HG03196 (cell line): ENCODE results near the gene PTRHD1.
"Not testable (repeated sequence)": the region's sequence is repeated elsewhere in the genome, so short reads cannot be mapped to it uniquely, and the experiment has no call there.

ENCODE experiments used
- ATAC-seq: cut with Tn5 transposase; IDR thresholded peaks from one replicate; pipeline ENCODE4 v1.9.1; 2021; ENCODE audit not compliant: unreplicated experiment

PTRHD1 gene

DNA sequence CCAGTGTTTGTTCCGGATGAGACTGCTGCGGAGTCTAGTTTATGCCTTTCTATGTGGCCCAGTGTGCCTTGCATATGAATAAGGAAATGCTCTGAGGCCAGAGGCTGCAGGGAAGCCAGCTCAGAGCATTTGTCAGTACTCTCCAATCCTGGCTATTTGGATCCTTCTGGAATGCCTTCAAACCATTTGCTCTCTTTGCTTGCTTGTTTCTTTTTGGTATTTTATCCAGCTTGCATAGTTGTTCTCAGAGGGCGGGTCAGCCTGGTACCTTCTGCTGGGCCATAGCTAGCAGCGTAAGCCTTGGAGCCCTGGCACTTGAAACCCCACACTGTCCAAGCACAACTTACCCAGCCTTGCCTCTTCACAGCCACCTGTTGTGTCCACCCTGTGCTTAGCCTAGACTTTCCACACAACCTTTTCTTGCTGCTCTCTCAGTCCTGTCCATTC lies 20.5 kb upstream of the PTRHD1 start:
- no peak for ATAC-seq

- no peak for ATAC-seq
Observed at GRCh38 chr2:24809316-24810007, 16.3 kb upstream of the PTRHD1 start.

DNA sequence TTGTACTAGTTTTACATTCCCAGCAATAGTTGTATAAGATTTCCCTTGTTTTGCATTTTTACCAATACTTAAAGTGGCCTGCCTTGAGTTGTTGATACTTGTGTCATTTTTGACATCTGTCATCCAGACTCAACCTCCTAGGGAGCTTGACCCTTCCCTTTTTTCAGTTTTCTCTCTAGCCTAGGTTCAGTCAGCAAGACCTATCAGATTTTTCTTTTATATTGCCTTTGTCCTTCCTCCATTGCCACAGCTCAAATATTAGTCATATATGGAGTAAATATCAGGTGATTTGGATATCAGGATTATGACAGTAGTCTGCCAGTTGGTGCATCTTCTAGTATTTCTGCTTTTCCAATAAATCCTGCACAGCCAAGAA lies 13.5 kb upstream of the PTRHD1 start:
- no peak for ATAC-seq

DNA sequence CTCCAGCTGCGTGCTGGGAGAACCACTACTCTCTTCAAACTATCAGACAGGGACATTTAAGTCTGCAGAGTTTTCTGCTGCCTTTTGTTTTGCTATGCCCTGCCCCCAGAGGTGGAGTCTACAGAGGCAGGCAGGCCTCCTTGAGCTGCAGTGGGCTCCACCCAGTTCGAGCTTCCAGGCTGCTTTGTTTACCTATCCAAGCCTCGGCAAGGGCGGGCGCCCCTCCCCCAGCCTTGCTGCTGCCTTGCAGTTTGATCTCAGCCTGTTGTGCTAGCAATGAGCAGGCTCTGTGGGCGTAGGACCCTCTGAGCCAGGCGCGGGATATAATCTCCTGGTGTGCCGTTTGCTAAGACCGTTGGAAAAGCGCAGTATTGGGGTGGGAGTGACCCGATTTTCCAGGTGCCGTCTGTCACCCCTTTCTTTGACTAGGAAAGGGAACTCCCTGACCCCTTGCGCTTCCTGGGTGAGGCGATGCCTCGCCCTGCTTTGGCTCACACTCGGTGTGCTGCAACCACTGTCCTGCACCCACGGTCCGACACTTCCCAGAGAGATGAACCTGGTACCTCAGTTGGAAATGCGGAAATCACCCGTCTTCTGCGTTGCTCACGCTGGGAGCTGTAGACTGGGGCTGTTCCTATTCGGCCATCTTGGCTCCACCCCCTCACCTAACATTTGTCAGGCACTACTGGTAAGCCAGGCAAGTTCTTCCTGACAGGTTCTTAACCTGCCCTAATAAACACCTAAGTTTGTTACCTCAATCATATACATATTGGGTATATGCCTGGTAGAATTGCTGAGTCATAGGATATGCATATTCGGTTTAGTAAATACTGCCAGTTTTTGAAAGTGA lies 12.8 kb upstream of the PTRHD1 start:
- not testable (repeated sequence) for ATAC-seq

DNA sequence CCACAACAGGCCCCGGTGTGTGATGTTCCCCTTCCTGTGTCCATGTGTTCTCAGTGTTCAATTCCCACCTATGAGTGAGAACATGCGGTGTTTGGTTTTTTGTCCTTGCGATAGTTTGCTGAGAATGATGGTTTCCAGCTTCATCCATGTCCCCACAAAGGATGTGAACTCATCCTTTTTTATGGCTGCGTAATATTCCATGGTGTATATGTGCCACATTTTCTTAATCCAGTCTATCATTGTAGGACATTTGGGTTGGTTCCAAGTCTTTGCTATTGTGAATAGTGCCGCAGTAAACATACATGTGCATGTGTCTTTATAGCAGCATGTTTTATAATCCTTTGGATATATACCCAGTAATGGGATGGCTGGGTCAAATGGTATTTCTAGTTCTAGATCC lies 7.3 kb upstream of the PTRHD1 start:
- ATAC-seq = not testable (repeated sequence)

DNA sequence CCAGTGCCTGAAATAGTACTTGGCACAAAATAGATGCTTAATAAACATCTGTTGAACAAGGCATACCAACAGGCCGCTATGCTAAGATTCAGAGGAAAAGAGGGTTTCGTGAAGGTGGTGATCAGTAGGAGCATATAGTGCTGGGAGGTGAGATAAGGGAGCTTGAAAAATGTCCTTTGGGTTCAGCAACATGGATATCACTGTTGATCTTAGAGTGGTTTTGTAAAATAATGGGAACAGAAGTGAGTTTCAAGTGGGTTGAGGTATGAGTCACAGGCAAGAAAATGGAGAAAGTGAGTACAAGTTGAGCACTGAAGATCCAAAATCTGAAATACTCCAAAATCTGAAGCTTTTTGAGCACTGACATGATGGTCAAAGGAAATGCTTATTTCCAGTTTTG lies 4.5 kb upstream of the PTRHD1 start:
- no peak for ATAC-seq

GRCh38 chr2:24793761-24794435 lies 707 bp upstream of the PTRHD1 start:
- ATAC-seq = no peak

DNA sequence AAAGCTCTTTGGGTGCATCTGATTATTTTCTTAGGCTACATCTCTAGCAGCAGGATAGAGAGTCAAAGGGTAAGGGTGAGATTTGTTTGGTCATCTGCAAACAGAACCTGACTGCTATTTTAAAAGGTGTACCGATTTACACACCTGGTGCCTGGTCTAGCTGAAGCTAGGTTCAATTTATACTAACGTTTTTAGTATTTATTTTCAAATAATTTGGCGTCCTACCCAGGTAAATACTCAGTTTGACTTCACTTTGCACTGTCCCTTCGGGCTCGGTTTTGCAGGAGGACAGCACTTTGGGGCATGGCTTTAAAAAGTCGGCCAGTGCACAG lies 683 bp downstream of the PTRHD1 start:
- peak; percentile 1 for ATAC-seq

GRCh38 chr2:24791452-24791851 lies 1.7 kb downstream of the PTRHD1 start:
- ATAC-seq = no peak

GRCh38 chr2:24788816-24789215 lies 4.4 kb downstream of the PTRHD1 start:
- no peak for ATAC-seq

- no peak for ATAC-seq
Observed at GRCh38 chr2:24787532-24787931, 5.7 kb downstream of the PTRHD1 start.

GRCh38 chr2:24785671-24786321 lies 7.4 kb downstream of the PTRHD1 start:
- peak; percentile 81 for ATAC-seq

DNA sequence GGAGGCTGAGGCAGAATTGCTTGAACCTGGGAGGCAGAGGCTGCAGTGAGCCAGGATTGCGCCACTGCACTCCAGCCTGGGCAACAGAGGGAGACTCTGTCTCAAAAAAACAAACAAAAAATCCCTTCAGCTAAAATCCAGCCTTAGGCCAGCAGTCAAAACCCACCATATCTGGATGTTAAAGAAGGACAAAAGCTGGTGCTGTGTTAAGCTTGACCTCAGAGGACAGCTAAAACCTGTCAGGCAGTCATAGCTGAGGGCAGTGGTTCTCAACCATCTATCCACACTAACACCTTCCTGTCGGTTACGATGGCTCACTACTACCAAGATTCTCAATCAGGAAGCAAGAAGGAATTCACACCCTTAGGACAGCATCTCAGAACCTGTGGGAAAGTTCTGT lies 9.6 kb downstream of the PTRHD1 start:
- ATAC-seq = no peak

- ATAC-seq = no peak
Observed at GRCh38 chr2:24779116-24779515, 14.1 kb downstream of the PTRHD1 start.

DNA sequence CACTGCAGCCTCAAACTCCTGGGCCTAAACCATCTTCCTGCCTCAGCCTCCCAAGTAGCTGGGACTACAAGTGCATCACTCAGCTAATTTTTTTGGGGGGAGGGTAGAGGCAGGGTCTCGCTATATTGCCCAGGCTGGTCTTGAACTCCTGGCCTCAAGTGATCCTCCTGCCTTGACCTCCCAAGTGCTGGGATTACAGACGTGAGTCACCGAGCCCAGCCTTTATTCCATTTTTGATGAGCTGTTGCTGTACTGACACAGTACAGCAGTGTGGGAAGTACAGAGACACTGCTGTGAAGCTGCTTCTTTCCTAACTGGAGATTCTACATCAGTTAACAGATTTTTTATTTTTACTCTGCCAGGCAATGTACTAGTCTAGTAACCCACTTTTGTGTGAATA lies 18.8 kb downstream of the PTRHD1 start:
- no peak for ATAC-seq

DNA sequence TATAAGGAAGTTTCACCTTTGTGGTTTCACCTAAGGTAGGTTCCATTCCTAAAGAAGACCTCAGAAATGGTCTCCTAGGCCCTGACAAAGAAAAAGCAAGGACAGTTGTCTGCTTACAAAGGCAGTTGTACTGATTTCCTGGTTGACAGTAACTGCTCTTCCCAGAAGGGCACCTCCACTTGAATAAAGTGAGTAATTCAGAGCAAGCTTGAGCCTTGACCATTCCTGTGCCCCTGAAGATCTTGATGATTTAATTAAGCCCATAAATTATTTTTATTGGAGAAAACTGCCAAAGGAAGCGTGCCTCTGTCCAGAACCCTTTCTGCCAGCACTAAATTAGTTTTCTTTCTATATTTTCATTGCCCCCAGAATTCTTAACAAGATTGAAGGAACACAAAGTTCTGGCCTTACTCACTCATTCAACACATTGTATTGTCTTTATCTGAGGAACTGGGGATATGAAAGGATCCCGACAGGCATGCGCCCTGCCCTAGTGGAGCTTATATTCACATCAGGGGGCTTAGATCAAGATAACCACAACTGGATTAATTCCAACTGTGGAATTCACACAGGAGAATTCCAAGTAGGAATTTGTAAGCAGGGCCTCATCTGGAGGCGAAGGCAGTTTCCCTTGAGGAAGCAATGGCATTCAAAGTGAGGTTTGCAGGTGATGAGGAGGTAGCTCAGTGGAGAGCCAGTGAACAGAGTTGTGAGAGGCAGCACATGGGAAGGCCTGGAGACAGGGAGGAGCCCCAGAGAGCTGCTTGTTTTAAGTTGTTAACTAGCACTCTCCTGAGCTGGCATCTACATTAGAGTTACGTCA lies 21.2 kb downstream of the PTRHD1 start:
- ATAC-seq = no peak

DNA sequence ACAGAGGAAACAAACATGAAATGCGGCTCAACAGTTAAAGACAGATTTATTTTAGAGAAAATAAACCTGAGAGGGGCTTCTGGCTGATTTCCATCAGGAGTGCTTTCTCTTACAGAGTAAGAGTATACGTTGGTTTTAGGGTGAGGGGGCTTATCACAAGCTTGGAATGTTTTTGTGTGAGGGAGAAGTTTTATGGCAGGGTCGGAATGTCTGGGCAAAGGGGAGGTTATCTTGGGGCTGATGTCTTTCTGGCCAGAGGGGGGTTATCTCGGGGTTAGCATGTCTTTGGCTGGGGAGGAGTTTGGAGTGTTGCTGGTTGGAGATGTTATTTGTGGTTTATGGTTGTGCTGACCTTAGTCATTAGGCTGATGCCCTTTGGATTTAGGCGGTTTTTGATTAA lies 22.1 kb downstream of the PTRHD1 start:
- no peak for ATAC-seq

- no peak for ATAC-seq
Observed at GRCh38 chr2:24768601-24769000, 24.6 kb downstream of the PTRHD1 start.

DNA sequence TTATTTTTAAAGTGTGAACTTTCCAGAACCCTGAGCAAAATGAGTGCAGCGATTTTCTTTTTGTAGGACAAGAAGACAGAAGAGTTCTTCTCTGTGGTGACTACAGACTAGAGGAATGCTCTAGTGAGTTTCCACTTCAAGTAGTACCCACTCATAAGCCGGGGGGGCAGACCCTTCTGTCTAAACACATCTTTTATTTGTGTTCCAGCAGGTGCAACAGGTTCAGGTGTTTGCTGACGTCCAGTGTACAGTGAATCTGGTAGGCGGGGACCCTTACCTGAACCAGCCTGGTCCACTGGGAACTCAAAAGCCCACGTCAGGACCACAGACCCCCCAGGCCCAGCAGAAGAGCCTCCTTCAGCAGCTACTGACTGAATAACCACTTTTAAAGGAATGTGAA lies 25.2 kb downstream of the PTRHD1 start:
- ATAC-seq = no peak

GRCh38 chr2:24766609-24767008 lies 26.6 kb downstream of the PTRHD1 start:
- no peak for ATAC-seq

DNA sequence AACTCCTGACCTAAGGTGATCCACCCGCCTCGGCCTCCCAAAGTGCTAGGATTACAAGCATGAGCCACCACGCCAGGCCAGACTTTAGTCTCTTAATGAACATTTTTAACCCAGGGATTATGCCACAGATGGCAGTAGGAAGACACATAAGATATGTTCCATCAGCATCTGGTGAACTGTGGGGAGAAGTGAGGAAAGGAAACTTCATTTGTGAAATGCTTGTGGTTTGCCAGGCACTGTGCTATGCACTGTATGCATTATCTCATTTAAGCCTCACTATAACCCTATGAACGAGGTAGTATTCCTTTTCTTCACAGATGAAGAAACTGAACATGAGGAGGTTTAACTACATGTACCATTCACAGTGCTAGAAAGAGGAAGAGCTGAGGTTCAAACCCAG lies 29.3 kb downstream of the PTRHD1 start:
- ATAC-seq = no peak
